ENCODE measurements around the gene FABP3.

FABP3 gene

GRCh38 chr1:31373056-31373896 is at the start of gene FABP3:
TSS of gene FABP3 (minus strand) at chr1:31373076. CDS start at chr1:31373014, 62 bp downstream.
- in situ Hi-C loops (cut with HindIII; ENCODE audit: low sequenced_read_pairs) = no loop called here

GRCh38 chr1:31421371-31422040 is 48.6 kb upstream of the FABP3 start:
- in situ Hi-C loops (cut with HindIII; ENCODE audit: low sequenced_read_pairs) = loop anchor here (5.0 kb wide), 1 partner anchor 41 kb away; no protein-coding TSS in a partner anchor

DNA sequence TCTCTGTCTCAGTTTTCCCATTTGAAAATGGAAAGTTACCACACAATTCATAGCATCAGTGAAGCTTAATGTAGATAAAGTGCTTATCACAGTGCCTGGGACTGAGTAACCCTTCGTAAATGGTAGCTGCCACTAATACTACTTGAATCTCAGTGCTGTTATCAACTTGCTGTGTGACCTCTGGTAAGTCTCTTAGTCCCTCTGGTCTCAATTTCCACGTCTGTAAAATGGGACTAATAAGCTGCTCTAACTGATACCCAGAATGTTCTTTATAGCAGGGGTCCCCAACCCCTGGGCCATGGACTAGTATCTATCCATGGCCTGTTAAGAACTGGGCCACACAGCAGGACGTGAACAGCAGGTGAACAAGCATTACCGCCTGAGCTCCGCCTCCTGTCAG is 47.8 kb upstream of the FABP3 start:
- in situ Hi-C loops (cut with HindIII; ENCODE audit: low sequenced_read_pairs) = loop anchor here (5.0 kb wide), 1 partner anchor 42 kb away; no protein-coding TSS in a partner anchor

GRCh38 chr1:31418626-31419323 is 45.9 kb upstream of the FABP3 start:
- in situ Hi-C loops (cut with HindIII; ENCODE audit: low sequenced_read_pairs) = no loop called here

- in situ Hi-C loops (cut with HindIII; ENCODE audit: low sequenced_read_pairs) = no loop called here
Measured at GRCh38 chr1:31417148-31417547, 44.3 kb upstream of the FABP3 start.

- in situ Hi-C loops (cut with HindIII; ENCODE audit: low sequenced_read_pairs) = no loop called here
Measured at GRCh38 chr1:31416101-31416736, 43.3 kb upstream of the FABP3 start.

DNA sequence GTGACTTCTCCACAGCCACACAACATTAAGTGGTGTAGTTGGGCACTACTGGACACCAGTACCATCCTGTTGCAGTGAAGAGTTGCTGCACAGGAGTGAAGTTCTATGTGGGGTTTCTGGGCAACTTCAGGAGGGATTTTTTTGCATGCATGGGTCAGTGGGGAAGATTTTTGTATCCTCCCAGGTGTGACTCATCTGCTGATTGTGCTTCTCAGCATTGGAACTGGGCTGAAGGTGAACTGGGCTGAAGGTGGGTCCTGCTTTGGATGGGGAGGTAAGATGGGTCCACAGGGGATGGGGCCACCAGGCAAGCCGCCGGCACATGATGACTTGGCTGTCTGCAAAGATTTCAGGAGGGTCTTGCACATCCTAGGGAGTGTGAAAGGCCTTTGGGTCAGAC is 42.8 kb upstream of the FABP3 start:
- in situ Hi-C loops (cut with HindIII; ENCODE audit: low sequenced_read_pairs) = no loop called here

DNA sequence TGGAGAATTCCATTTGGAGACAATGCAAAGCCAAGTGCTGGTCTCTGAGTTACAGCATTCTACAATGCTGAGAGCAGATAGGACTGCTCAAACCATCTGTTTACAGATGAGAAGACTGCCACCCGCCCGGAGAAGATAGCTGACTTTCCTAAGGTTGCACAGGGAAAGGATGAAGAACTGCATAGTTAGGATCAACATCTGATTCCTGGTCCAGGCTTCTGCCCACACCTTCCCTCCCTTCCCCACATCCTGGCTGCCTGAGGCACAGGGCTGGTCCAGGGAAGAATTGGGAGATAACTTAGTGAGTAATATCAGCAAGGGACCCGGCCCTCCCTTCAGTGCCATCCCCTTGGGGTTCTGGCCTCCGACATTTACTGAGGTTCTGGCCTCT is 42.1 kb upstream of the FABP3 start:
- in situ Hi-C loops (cut with HindIII; ENCODE audit: low sequenced_read_pairs) = no loop called here

DNA sequence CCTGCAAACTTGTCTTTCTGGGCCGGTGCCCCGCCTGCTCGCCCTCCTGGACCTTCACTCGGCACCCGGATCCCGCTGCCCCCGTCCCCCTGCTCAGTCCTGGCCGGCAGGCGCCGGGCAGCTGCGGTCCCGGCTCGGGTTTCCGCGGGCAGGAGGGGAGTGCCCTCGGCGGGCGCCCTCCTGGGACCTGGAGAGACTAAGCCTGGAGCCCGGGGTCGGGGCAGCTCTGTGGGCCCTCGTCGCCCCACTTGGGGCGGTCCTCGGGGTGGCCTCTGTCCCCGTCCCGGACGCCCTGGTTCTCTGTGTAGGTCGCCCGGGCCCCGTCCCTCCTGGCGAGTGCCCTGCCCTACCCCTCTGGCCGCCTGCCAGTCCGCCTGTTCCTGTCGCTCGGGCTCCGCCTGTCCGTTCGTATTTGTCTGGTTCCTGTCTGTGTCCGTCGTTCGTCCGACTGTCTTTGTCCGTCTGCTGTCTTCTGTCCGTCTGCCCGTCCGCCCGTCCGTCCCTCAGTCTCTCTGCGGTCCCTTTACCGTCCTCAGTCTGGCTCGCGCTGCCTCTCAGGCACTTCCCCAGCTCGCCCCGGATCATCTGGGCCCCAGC is 40.6 kb upstream of the FABP3 start:
- in situ Hi-C loops (cut with HindIII; ENCODE audit: low sequenced_read_pairs) = no loop called here

GRCh38 chr1:31412732-31413404 is 40.0 kb upstream of the FABP3 start, which contains the start of gene SERINC2:
TSS of gene SERINC2 (plus strand) at chr1:31413213. CDS start at chr1:31413266, 53 bp downstream.
- in situ Hi-C loops (cut with HindIII; ENCODE audit: low sequenced_read_pairs) = no loop called here

DNA sequence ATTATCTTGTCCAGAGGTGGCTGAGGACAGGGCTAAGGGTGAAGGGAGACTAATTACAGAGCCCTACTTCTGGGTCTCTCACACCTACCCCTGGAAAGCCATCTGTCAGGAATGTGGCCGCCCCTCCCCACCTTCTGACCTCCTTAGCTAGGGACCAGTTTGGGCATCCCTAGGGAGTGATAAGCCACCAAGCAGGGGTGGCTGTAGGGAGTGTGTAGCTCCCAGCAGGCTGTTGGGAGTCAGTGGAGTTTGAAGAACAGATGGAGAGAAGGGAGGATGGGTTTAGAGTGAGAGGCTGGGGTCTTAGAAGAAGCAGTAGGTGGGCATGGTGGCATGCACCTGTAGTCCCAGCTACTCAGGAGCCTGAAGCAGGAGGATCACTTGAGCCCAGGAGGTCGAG is 39.3 kb upstream of the FABP3 start:
- in situ Hi-C loops (cut with HindIII; ENCODE audit: low sequenced_read_pairs) = no loop called here

GRCh38 chr1:31410871-31411270 is 38.0 kb upstream of the FABP3 start:
- in situ Hi-C loops (cut with HindIII; ENCODE audit: low sequenced_read_pairs) = no loop called here

DNA sequence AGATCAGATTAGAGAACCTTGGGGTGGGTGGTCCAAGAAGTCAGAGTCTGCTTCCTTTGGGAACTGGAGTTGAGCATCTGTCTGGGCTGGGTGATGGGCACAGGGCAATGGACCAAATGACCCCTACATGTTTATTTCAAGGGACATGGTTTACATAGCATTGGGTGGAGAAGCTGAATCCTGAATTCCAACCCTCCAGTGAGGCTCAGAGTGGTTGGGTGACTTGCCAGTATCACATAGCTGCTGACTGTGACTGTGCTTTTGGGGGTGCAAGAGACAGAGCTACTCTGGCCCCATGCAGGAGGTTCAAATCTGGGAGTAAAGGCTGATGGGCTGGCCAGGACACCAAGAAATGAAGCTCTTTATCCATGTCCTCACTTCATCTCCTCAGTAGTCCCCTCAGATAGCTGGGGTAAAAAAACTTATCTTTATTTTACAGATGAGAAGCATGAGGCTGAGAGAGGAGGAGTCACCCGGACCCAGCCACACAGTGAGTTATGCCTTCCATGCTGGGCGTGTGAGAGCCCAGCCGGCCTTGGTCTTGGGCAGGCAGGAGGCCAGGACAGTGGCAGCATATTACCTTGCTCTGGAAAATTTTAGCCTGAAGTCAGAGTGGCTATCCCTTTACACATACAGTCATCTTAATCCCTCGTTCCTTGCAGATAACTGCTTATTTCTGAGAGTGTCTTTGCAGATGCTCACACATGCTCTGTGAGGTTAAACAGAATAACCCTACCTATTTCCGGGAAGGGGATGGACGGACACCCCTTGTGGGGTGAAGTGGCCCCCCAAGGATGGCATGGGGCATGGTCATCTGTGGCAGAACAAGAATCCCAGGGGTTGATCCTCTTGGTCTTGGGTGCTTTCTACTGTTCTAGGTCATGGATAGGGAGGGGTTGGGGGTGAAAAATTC is 37.3 kb upstream of the FABP3 start:
- in situ Hi-C loops (cut with HindIII; ENCODE audit: low sequenced_read_pairs) = no loop called here

- in situ Hi-C loops (cut with HindIII; ENCODE audit: low sequenced_read_pairs) = no loop called here
Measured at GRCh38 chr1:31408788-31409318, 36.0 kb upstream of the FABP3 start.

- in situ Hi-C loops (cut with HindIII; ENCODE audit: low sequenced_read_pairs) = no loop called here
Measured at GRCh38 chr1:31407029-31407626, 34.3 kb upstream of the FABP3 start.

DNA sequence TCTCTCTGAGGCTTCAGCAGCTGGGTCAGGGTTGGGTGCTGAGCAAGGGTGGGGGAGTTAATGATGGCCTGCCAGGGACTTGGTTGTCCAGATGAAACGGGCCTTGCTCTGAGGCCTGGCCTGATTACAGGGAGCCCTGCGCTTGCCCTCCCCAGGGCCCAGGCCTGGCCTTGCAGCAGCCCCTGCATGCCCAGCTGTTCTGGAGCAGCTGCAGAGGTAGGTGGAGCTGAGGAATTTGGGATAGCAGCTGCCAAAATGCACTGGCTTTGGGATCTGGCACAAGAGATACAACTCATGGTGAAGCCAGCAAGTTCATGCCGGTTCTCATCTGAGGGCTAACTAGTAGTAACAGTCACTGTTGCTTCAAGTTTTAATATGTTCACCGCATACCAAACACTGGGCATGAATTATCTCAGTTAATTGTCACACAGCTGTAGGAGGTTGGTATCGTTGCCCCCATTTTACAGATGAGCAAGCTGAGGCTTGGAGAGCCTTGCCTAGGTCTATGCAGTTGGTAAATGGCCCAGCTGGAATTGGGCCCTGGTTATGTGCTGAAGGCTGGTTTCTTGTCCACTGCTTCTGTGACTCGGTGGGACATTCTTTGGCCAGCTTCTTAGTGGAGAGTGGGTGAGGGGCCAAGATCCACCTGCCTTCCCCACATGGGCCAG is 32.8 kb upstream of the FABP3 start:
- in situ Hi-C loops (cut with HindIII; ENCODE audit: low sequenced_read_pairs) = no loop called here

GRCh38 chr1:31401241-31401640 is 28.4 kb upstream of the FABP3 start:
- in situ Hi-C loops (cut with HindIII; ENCODE audit: low sequenced_read_pairs) = no loop called here

DNA sequence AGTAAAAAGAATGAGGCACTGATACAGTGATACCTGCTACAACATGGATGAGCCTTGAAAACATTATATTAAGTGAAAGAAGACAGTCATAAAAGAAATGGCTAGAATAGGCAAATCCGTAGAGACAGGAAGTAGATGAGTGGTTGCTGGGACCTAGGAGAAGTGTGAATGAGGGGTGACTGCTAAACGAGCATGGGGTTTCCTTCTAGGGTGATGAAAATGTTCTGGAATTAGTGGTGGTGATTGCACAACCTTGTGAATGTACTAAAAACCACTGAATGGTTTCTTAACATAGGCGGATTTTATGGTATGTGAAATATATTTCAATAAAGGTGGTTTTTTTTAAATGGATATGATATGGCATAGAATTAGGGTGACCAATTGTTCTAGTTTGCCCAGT is 27.5 kb upstream of the FABP3 start:
- in situ Hi-C loops (cut with HindIII; ENCODE audit: low sequenced_read_pairs) = no loop called here

Measured in endothelial cell of hepatic sinusoid (primary cell).